RPMI7951 (cell line): Measurements from ENCODE around the gene RBBP4. TPM values are rescaled to one million over a fixed set of nuclear protein-coding genes. Genes with fewer than 3 reads are reported as not detected.
"Not testable (repeated sequence)": the region's sequence is repeated elsewhere in the genome, so short reads cannot be mapped to it uniquely, and the experiment has no call there.

Experiments used
- DNase-seq: peaks from one replicate; pipeline ENCODE4 v3.0.0-alpha.2; 2012; ENCODE audit warnings: low read depth
- total RNA-seq: library from RNA; depleted of rRNA; stranded (reverse); fragments of >200 nt; shearing (Covaris generic); gene quantifications from 2 replicates; pipeline ENCODE4 v1.2.3, GENCODE V29; 2014; rRNA removed

The RBBP4 gene
- 83.0 and 90.5 TPM in 2 replicates for total RNA-seq

GRCh38 chr1:32650752-32651460 is at the start of gene RBBP4:
RBBP4 (plus strand) TSS chr1:32651208; CDS start chr1:32651307, 99 bp downstream.
- peak; percentile 95 for DNase-seq

- no peak for DNase-seq
Measured at GRCh38 chr1:32605711-32606424, 45.1 kb upstream of the RBBP4 start.

GRCh38 chr1:32606565-32607371 is 44.2 kb upstream of the RBBP4 start:
- DNase-seq: no peak

GRCh38 chr1:32609180-32609579 is 41.8 kb upstream of the RBBP4 start:
- DNase-seq: no peak

- DNase-seq: no peak
Measured at GRCh38 chr1:32611859-32612188, 39.2 kb upstream of the RBBP4 start.

- peak; percentile 86 for DNase-seq
Measured at GRCh38 chr1:32612189-32612881, 38.7 kb upstream of the RBBP4 start.

GRCh38 chr1:32613472-32613871 is 37.5 kb upstream of the RBBP4 start:
- no peak for DNase-seq

GRCh38 chr1:32618673-32619221 is 32.3 kb upstream of the RBBP4 start:
- peak; percentile 34 for DNase-seq

GRCh38 chr1:32619701-32620485 is 31.1 kb upstream of the RBBP4 start:
- peak; percentile 15 for DNase-seq

GRCh38 chr1:32622205-32622604 is 28.8 kb upstream of the RBBP4 start:
- DNase-seq: no peak

GRCh38 chr1:32622806-32623681 is 28.0 kb upstream of the RBBP4 start:
- DNase-seq: no peak

GRCh38 chr1:32623775-32624174 is 27.2 kb upstream of the RBBP4 start:
- DNase-seq: no peak

GRCh38 chr1:32626176-32626575 is 24.8 kb upstream of the RBBP4 start:
- DNase-seq: no peak

- DNase-seq: no peak
Measured at GRCh38 chr1:32627596-32628162, 23.3 kb upstream of the RBBP4 start.

GRCh38 chr1:32630173-32630572 is 20.8 kb upstream of the RBBP4 start:
- DNase-seq: not testable (repeated sequence)

GRCh38 chr1:32632829-32633228 is 18.2 kb upstream of the RBBP4 start:
- DNase-seq: no peak

GRCh38 chr1:32635508-32636277 is 15.3 kb upstream of the RBBP4 start:
- no peak for DNase-seq

GRCh38 chr1:32636914-32637645 is 13.9 kb upstream of the RBBP4 start:
- DNase-seq: no peak
